Astrocyte of the spinal cord (primary cell): ENCODE measurements around the gene CORO1C.

Source experiments
- DNase-seq: peaks from one replicate; pipeline ENCODE4 v3.0.0; 2011; ENCODE audit warnings: low read depth, low spot score
- H3K4me3 ChIP-seq: 2 replicates; pipeline ENCODE4 v1.5.1; 2011; ENCODE audit warnings: low read depth, mild to moderate bottlenecking, low read length, moderate library complexity
- in situ Hi-C: cut with HindIII; loops from 2 replicates; pipeline ENCODE4 v1.10.0; 2017; ENCODE audit warnings: low sequenced_read_pairs
- TF ChIP-seq, protein P1 (sequence below): IDR thresholded peaks from 2 replicates; pipeline ENCODE4 v1.5.1; 2012; ENCODE audit warnings: low read depth, mild to moderate bottlenecking, low read length, inconsistent platforms

CORO1C gene

DNA sequence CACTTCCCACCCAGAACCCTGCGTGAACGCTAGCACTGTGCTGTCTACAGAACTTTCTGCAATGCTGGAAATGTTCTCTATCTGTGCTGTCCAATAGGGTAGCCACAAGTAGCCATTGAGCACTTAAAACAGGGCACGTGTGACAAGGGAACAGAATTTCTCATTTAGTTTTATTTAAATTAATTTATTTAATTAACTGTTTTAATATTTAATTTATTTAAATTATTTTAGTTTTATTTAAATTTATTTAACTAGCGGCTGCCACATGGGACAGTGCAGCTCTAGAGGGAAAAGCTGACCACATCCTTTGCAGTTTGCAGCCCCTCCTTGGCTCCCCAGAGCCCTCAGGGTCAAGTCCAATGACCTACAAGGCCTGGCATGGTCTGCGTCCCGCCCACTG, 35.0 kb upstream of the CORO1C start:
- in situ Hi-C loops: no loop called here
- TF ChIP-seq, protein P1, sequence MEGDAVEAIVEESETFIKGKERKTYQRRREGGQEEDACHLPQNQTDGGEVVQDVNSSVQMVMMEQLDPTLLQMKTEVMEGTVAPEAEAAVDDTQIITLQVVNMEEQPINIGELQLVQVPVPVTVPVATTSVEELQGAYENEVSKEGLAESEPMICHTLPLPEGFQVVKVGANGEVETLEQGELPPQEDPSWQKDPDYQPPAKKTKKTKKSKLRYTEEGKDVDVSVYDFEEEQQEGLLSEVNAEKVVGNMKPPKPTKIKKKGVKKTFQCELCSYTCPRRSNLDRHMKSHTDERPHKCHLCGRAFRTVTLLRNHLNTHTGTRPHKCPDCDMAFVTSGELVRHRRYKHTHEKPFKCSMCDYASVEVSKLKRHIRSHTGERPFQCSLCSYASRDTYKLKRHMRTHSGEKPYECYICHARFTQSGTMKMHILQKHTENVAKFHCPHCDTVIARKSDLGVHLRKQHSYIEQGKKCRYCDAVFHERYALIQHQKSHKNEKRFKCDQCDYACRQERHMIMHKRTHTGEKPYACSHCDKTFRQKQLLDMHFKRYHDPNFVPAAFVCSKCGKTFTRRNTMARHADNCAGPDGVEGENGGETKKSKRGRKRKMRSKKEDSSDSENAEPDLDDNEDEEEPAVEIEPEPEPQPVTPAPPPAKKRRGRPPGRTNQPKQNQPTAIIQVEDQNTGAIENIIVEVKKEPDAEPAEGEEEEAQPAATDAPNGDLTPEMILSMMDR: no peak
- DNase-seq: no peak
- no peak overlapping the region for H3K4me3 ChIP-seq

GRCh38 chr12:108765289-108765764, 34.0 kb upstream of the CORO1C start:
- no peak overlapping the region for H3K4me3 ChIP-seq
- in situ Hi-C loops: no loop called here
- TF ChIP-seq, protein P1: no peak

DNA sequence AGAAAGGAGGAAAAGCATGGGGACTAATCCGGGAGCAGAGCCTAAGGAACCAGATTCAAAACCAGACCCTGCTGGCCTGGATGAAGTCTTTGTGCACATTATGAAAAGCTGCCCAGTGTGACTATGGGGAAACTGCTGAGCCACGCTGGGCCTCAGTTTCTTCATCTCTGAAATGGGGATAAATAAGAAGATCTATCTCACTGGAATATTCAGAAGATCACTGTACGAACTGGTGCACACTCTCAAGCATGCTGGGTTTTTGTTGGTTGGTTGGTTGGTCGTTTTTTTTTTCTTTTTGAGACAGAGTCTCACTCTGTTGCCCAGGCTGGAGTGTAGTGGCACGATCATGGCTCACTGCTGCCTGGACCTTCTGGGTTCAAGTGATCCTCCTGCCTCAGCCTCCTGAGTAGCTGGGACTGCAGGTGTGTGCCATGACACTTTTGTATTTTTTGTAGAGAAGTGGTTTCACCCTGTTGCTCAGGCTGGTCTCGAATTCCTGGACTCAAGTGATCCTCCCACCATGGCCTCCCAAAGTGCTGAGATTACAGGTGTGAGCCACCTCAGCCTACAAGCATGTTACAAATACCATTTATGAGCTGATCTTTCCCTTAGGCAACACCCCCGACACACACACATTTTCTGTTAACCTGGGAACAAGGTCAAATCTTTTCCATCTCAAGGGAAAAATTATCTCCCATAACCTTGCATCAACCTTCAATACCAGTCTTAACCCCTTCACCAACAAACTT, 33.4 kb upstream of the CORO1C start:
- in situ Hi-C loops: no loop called here
- TF ChIP-seq, protein P1: no peak
- no peak for DNase-seq
- H3K4me3 ChIP-seq: no peak overlapping the region

More at GRCh38 chr12:108765289-108765764, 34.0 kb upstream of the CORO1C start:
- DNase-seq: no peak

GRCh38 chr12:108761226-108761625, 29.9 kb upstream of the CORO1C start:
- in situ Hi-C loops: no loop called here
- TF ChIP-seq, protein P1: no peak
- no peak overlapping the region for H3K4me3 ChIP-seq
- no peak for DNase-seq

- DNase-seq: no peak
- no peak overlapping the region for H3K4me3 ChIP-seq
- TF ChIP-seq, protein P1: no peak
- in situ Hi-C loops: no loop called here
Measured at GRCh38 chr12:108759924-108760323, 28.6 kb upstream of the CORO1C start.

GRCh38 chr12:108757856-108758255, 26.5 kb upstream of the CORO1C start:
- DNase-seq: no peak
- in situ Hi-C loops: no loop called here
- TF ChIP-seq, protein P1: no peak
- no peak overlapping the region for H3K4me3 ChIP-seq
